GM12865 (cell line): ENCODE results near the gene CMTM1.

Source experiments
- DNase-seq: peaks from one replicate; pipeline ENCODE4 v3.0.0; 2010; ENCODE audit warnings: low read depth
- H3K4me3 ChIP-seq: 2 replicates; pipeline ENCODE4 v1.5.1; 2011; ENCODE audit warnings: mild to moderate bottlenecking, low read depth, low read length, control low read depth
- TF ChIP-seq, protein P1 (sequence below): IDR thresholded peaks from 2 replicates; pipeline ENCODE4 v1.5.1; 2011; ENCODE audit warnings: low read length, control low read depth, low read depth, inconsistent platforms; ENCODE audit not compliant: insufficient read depth; ENCODE audit errors: missing control alignments

CMTM1 gene

DNA sequence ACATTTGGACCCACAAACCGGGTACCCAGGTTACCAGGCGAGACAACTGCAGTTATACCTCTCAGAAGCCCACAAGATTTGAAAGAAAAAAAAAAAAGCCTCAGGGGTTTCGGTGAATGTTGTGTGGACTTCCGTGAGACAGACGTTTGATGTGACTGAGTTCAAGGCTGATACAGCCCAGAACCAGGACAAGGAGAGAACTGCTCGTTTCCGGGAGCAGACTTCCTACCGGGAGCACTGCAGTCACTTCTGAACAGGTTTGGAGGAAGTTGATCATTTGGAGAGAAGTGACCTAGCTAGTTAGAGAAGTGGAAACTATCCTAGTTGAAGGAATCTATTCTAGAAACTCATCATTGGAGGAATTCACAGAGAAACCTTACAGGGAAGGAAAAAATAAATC lies 13.0 kb upstream of the CMTM1 start:
- H3K4me3 ChIP-seq: peak overlapping the region; percentile 59
- DNase-seq: no peak
- TF ChIP-seq, protein P1, sequence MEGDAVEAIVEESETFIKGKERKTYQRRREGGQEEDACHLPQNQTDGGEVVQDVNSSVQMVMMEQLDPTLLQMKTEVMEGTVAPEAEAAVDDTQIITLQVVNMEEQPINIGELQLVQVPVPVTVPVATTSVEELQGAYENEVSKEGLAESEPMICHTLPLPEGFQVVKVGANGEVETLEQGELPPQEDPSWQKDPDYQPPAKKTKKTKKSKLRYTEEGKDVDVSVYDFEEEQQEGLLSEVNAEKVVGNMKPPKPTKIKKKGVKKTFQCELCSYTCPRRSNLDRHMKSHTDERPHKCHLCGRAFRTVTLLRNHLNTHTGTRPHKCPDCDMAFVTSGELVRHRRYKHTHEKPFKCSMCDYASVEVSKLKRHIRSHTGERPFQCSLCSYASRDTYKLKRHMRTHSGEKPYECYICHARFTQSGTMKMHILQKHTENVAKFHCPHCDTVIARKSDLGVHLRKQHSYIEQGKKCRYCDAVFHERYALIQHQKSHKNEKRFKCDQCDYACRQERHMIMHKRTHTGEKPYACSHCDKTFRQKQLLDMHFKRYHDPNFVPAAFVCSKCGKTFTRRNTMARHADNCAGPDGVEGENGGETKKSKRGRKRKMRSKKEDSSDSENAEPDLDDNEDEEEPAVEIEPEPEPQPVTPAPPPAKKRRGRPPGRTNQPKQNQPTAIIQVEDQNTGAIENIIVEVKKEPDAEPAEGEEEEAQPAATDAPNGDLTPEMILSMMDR: no peak

- DNase-seq: no peak
- no peak overlapping the region for H3K4me3 ChIP-seq
- TF ChIP-seq, protein P1: no peak
Measured at GRCh38 chr16:66554021-66554420, 12.2 kb upstream of the CMTM1 start.

DNA sequence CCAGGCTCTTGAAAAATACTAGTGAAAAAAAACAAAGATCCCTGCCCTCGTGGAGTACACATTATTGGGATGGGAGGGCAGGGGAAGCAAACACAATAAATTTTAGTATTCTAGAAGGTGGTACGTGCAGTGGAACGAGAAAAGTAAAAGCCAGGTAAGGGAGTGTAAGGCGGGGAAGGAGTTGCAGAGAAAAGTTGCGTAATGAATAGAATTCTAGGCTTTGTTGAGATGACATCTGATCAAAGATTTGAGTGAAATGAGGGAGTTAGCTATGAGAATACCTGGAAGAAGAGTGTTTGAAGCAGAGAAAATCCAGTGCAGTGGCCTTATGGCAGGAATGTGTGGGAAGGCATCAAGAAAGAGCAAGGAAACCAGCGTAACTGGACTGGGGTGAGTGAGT lies 11.7 kb upstream of the CMTM1 start:
- TF ChIP-seq, protein P1: no peak
- H3K4me3 ChIP-seq: no peak overlapping the region
- no peak for DNase-seq

GRCh38 chr16:66560107-66560506 lies 6.1 kb upstream of the CMTM1 start:
- TF ChIP-seq, protein P1: no peak
- no peak overlapping the region for H3K4me3 ChIP-seq
- no peak for DNase-seq

GRCh38 chr16:66561381-66562080 lies 4.7 kb upstream of the CMTM1 start:
- TF ChIP-seq, protein P1: no peak
- DNase-seq: no peak
- no peak overlapping the region for H3K4me3 ChIP-seq

- TF ChIP-seq, protein P1: no peak
- no peak overlapping the region for H3K4me3 ChIP-seq
- DNase-seq: no peak
Measured at GRCh38 chr16:66562409-66562808, 3.8 kb upstream of the CMTM1 start.

- TF ChIP-seq, protein P1: no peak
- no peak overlapping the region for H3K4me3 ChIP-seq
- no peak for DNase-seq
Measured at GRCh38 chr16:66562986-66563385, 3.3 kb upstream of the CMTM1 start.
